MM.1S (cell line): ENCODE results near the gene GART.

ENCODE experiments used
- DNase-seq: peaks from one replicate; pipeline ENCODE4 v3.0.0-alpha.2; 2015
- H2AFZ ChIP-seq: fragments of 300-600 bp; sonication (generic); 2 replicates; pipeline ENCODE4 v1.6.0; 2016; ENCODE audit warnings: antibody characterized with exemption, low read length
- H3F3A ChIP-seq: fragments of 300-600 bp; sonication (generic); 2 replicates; pipeline ENCODE4 v1.6.1; 2016; ENCODE audit warnings: mild to moderate bottlenecking, antibody characterized with exemption, low read length, moderate library complexity, mixed read lengths; ENCODE audit not compliant: insufficient read depth
- H3K27ac ChIP-seq: fragments of 300-600 bp; sonication (generic); 2 replicates; pipeline ENCODE4 v1.5.1; 2016; ENCODE audit warnings: mild to moderate bottlenecking, low read length
- H3K27me3 ChIP-seq: fragments of 300-600 bp; sonication (generic); replicated peaks from 2 replicates; pipeline ENCODE4 v1.6.0; 2016; ENCODE audit warnings: low read length; ENCODE audit not compliant: insufficient read depth
- H3K36me3 ChIP-seq: fragments of 300-600 bp; sonication (generic); replicated peaks from 2 replicates; pipeline ENCODE4 v1.6.1; 2016; ENCODE audit warnings: mild to moderate bottlenecking, low read length, mixed read lengths; ENCODE audit not compliant: insufficient read depth
- H3K4me1 ChIP-seq: fragments of 300-600 bp; sonication (generic); 2 replicates; pipeline ENCODE4 v1.6.1; 2016; ENCODE audit warnings: low read length, mixed read lengths
- H3K4me2 ChIP-seq: fragments of 300-600 bp; sonication (generic); 2 replicates; pipeline ENCODE4 v1.6.0; 2016; ENCODE audit warnings: low read depth, low read length
- H3K4me3 ChIP-seq: fragments of 300-600 bp; sonication (generic); 2 replicates; pipeline ENCODE4 v1.5.1; 2016; ENCODE audit warnings: low read length, mixed read lengths
- H3K79me2 ChIP-seq: fragments of 300-600 bp; sonication (generic); 2 replicates; pipeline ENCODE4 v1.6.1; 2016; ENCODE audit warnings: mixed run types, low read length, mixed read lengths
- H3K9ac ChIP-seq: fragments of 300-600 bp; sonication (generic); 2 replicates; pipeline ENCODE4 v1.6.1; 2016; ENCODE audit warnings: low read length, mixed read lengths
- H3K9me2 ChIP-seq: fragments of 300-600 bp; sonication (generic); replicated peaks from 2 replicates; pipeline ENCODE4 v1.6.1; 2016; ENCODE audit warnings: mild to moderate bottlenecking, low read length, mixed read lengths; ENCODE audit not compliant: insufficient read depth
- H3K9me3 ChIP-seq: fragments of 300-600 bp; sonication (generic); replicated peaks from 2 replicates; pipeline ENCODE4 v1.6.1; 2016; ENCODE audit warnings: mild to moderate bottlenecking, low read length, mixed read lengths; ENCODE audit not compliant: insufficient read depth
- H4K20me1 ChIP-seq: fragments of 300-600 bp; sonication (generic); 2 replicates; pipeline ENCODE4 v1.6.1; 2016; ENCODE audit warnings: mild to moderate bottlenecking, low read length, moderate library complexity, mixed read lengths; ENCODE audit not compliant: insufficient read depth
- CTCF ChIP-seq: fragments of 300-600 bp; sonication (generic); IDR thresholded peaks from 2 replicates; pipeline ENCODE4 v1.5.1; 2016; ENCODE audit warnings: antibody characterized with exemption, low read length, mixed read lengths
- EZH2 ChIP-seq: fragments of 300-600 bp; sonication (generic); optimal IDR thresholded peaks from 2 replicates; pipeline ENCODE3; 2017; ENCODE audit warnings: low read depth, mild to moderate bottlenecking, antibody characterized with exemption, low read length, mixed read lengths
- EZH2phosphoT487 ChIP-seq: fragments of 300-600 bp; sonication (generic); IDR thresholded peaks from 2 replicates; pipeline ENCODE4 v1.6.1; 2018; ENCODE audit warnings: antibody characterized with exemption, low read length

The GART gene

GRCh38 chr21:33552093-33552998 lies 10.4 kb upstream of the GART start:
- Histone ChIP-seq H2AFZ (no peak overlapping the region), H3K36me3 (peaks cover 79% of the 10 kb centered on the region), H3K27me3 (no peaks in the 10 kb centered on the region), H3K9ac (no peak overlapping the region), H3K4me1 (no peaks in the 10 kb centered on the region), H3K4me2 (no peak overlapping the region), H3F3A (no peaks in the 10 kb centered on the region), H3K9me2 (no peaks in the 10 kb centered on the region), H4K20me1 (peaks cover 70% of the 10 kb centered on the region), H3K9me3 (no peaks in the 10 kb centered on the region), H3K27ac (no peak overlapping the region), H3K4me3 (no peak overlapping the region), H3K79me2 (peaks cover 98% of the 10 kb centered on the region)
- TF ChIP-seq EZH2phosphoT487 (no peak), EZH2 (no peak), CTCF (no peak)
- no peak for DNase-seq

GRCh38 chr21:33551664-33552063 lies 9.7 kb upstream of the GART start:
- no peak overlapping the region for H3K4me3 ChIP-seq
- no peaks in the 10 kb centered on the region for H3K9me3 ChIP-seq
- H3K9me2 ChIP-seq, result no peaks in the 10 kb centered on the region
- no peaks in the 10 kb centered on the region for H3K4me1 ChIP-seq
- H3K36me3 ChIP-seq, result peaks cover 73% of the 10 kb centered on the region
- H3K27me3 ChIP-seq, result no peaks in the 10 kb centered on the region
- H3F3A ChIP-seq, result no peaks in the 10 kb centered on the region
- peaks cover 98% of the 10 kb centered on the region for H3K79me2 ChIP-seq
- H3K27ac ChIP-seq, result no peak overlapping the region
- H3K9ac ChIP-seq, result no peak overlapping the region
- peaks cover 67% of the 10 kb centered on the region for H4K20me1 ChIP-seq
- H3K4me2 ChIP-seq, result no peak overlapping the region
- TF ChIP-seq CTCF, result no peak
- TF ChIP-seq EZH2, result no peak
- TF ChIP-seq EZH2phosphoT487, result no peak
- H2AFZ ChIP-seq, result no peak overlapping the region
- DNase-seq, result no peak

GRCh38 chr21:33550772-33551660 lies 9.1 kb upstream of the GART start:
- no peak overlapping the region for H3K4me3 ChIP-seq
- H3K9ac ChIP-seq, result no peak overlapping the region
- H3K9me2 ChIP-seq, result no peaks in the 10 kb centered on the region
- peaks cover 66% of the 10 kb centered on the region for H4K20me1 ChIP-seq
- H3K4me2 ChIP-seq, result no peak overlapping the region
- DNase-seq, result no peak
- H3K4me1 ChIP-seq, result no peaks in the 10 kb centered on the region
- peaks cover 71% of the 10 kb centered on the region for H3K36me3 ChIP-seq
- no peaks in the 10 kb centered on the region for H3F3A ChIP-seq
- no peaks in the 10 kb centered on the region for H3K27me3 ChIP-seq
- no peaks in the 10 kb centered on the region for H3K9me3 ChIP-seq
- H2AFZ ChIP-seq, result no peak overlapping the region
- TF ChIP-seq EZH2 (no peak), EZH2phosphoT487 (no peak), CTCF (no peak)
- no peak overlapping the region for H3K27ac ChIP-seq
- H3K79me2 ChIP-seq, result peaks cover 99% of the 10 kb centered on the region
